ENCODE results near the gene AUP1.

AUP1 gene

GRCh38 chr2:74551530-74551929, 22.0 kb upstream of the AUP1 start:
- no peaks in the 10 kb centered on the region for H3K9me3 Mint-ChIP-seq
- H3K27me3 Mint-ChIP-seq = peaks cover 13% of the 10 kb centered on the region
- no peak for ATAC-seq
- peaks cover 57% of the 10 kb centered on the region for H3K4me1 Mint-ChIP-seq
- peak overlapping the region; percentile 80 for H3K27ac Mint-ChIP-seq
- peak overlapping the region; percentile 64 for H3K4me3 Mint-ChIP-seq
- no peaks in the 10 kb centered on the region for H3K36me3 Mint-ChIP-seq

DNA sequence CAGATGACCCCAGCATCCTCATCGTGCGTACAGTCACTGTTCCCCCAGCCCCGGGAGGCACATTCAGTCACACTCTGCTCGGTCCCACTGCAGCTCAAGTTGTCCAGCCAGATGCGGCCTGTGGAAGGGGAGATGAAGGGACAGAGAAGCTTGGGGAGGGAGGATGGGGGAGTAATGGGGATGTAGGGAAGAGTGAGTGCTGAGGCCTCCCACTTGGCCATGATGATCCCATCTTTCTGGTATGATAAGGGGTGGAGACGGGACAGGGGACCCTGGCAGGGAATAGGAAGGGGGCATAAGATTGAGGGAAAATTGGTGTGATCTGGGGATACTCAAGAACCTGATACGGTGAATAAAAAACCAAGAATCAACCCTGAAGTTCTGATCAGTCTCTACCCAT, 20.7 kb upstream of the AUP1 start:
- no peak for ATAC-seq
- peak overlapping the region; percentile 39 for H3K4me3 Mint-ChIP-seq
- peaks cover 44% of the 10 kb centered on the region for H3K4me1 Mint-ChIP-seq
- no peaks in the 10 kb centered on the region for H3K9me3 Mint-ChIP-seq
- no peaks in the 10 kb centered on the region for H3K36me3 Mint-ChIP-seq
- no peak overlapping the region for H3K27ac Mint-ChIP-seq
- H3K27me3 Mint-ChIP-seq = peaks cover 13% of the 10 kb centered on the region

GRCh38 chr2:74548900-74549826, 19.7 kb upstream of the AUP1 start:
- ATAC-seq = peak; percentile 50
- Mint-ChIP-seq H3K4me1 (peaks cover 43% of the 10 kb centered on the region), H3K36me3 (no peaks in the 10 kb centered on the region), H3K4me3 (peak overlapping the region; percentile 78), H3K9me3 (no peaks in the 10 kb centered on the region), H3K27ac (peak overlapping the region; percentile 71), H3K27me3 (peaks cover 13% of the 10 kb centered on the region)

DNA sequence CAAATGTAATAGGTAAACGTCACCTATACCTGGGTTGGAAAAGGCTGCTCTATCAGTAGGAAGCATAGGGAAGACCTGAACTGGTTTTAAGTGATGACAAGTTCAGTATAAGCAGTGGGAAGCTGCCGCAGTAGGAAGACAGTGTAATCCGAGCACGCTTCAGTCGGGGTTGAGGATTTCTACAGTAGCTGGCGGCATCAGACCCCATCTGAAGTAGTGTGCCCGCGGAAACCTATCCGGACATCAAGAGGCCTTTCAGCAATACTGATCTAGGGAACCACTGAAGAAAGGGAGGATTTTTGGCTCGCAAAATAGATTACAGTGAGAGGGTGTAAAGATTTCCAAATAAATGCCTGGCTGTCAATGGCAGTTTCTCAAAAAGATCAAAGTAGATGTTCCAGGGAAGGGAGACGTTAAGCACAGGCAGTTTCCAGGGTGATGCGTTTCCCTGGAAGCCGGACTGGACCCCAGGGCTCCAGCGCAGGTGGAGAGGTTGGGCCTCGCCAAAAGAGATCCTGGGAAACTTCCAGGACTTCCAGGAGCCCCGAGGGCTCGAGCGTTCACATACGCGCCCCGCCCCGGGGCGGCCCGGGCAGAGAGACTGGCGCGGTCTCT, 18.9 kb upstream of the AUP1 start:
- Mint-ChIP-seq H3K27me3 (peaks cover 13% of the 10 kb centered on the region), H3K4me1 (peaks cover 38% of the 10 kb centered on the region), H3K4me3 (peak overlapping the region; percentile 75), H3K27ac (peak overlapping the region; percentile 35), H3K9me3 (no peaks in the 10 kb centered on the region), H3K36me3 (no peaks in the 10 kb centered on the region)
- ATAC-seq = no peak

GRCh38 chr2:74546004-74546403, 16.5 kb upstream of the AUP1 start:
- H3K4me1 Mint-ChIP-seq = peaks cover 16% of the 10 kb centered on the region
- peaks cover 13% of the 10 kb centered on the region for H3K27me3 Mint-ChIP-seq
- no peaks in the 10 kb centered on the region for H3K9me3 Mint-ChIP-seq
- no peak for ATAC-seq
- H3K36me3 Mint-ChIP-seq = peaks cover 12% of the 10 kb centered on the region
- H3K27ac Mint-ChIP-seq = no peak overlapping the region
- no peak overlapping the region for H3K4me3 Mint-ChIP-seq

DNA sequence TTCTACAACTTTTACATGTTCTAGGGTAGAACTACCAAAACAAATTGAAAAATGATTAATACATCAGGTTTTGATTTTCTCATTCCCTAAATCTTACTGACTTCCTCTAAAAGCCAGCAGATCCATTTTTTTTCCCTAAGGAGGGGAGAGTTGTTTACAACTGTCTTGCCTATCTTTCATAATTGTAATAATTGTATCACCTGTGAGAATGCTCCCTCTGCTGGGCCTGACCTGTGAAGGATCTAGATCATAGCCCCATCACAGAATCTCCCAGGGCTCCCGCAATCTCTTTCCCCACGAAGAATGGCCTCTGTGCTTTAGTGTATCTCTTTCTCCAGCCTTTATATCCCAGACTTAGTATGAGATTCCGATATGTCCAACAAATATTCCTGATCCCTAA, 15.1 kb upstream of the AUP1 start:
- ATAC-seq = no peak
- Mint-ChIP-seq H3K4me3 (no peak overlapping the region), H3K36me3 (peaks cover 12% of the 10 kb centered on the region), H3K27ac (no peak overlapping the region), H3K27me3 (peaks cover 5% of the 10 kb centered on the region), H3K9me3 (no peaks in the 10 kb centered on the region), H3K4me1 (peaks cover 14% of the 10 kb centered on the region)

- peaks cover 16% of the 10 kb centered on the region for H3K36me3 Mint-ChIP-seq
- no peak for ATAC-seq
- no peak overlapping the region for H3K27ac Mint-ChIP-seq
- no peaks in the 10 kb centered on the region for H3K9me3 Mint-ChIP-seq
- H3K27me3 Mint-ChIP-seq = no peaks in the 10 kb centered on the region
- peaks cover 21% of the 10 kb centered on the region for H3K4me1 Mint-ChIP-seq
- H3K4me3 Mint-ChIP-seq = no peak overlapping the region
These were observed 13.5 kb upstream of the AUP1 start for GRCh38 chr2:74542978-74543377.

- peak overlapping the region; percentile 89 for H3K27ac Mint-ChIP-seq
- H3K36me3 Mint-ChIP-seq = peaks cover 16% of the 10 kb centered on the region
- peaks cover 37% of the 10 kb centered on the region for H3K4me1 Mint-ChIP-seq
- no peaks in the 10 kb centered on the region for H3K27me3 Mint-ChIP-seq
- no peak for ATAC-seq
- no peak overlapping the region for H3K4me3 Mint-ChIP-seq
- H3K9me3 Mint-ChIP-seq = no peaks in the 10 kb centered on the region
These were observed 10.8 kb upstream of the AUP1 start for GRCh38 chr2:74540291-74540690.

- ATAC-seq = peak; percentile 73
- Mint-ChIP-seq H3K4me1 (peaks cover 37% of the 10 kb centered on the region), H3K4me3 (peak overlapping the region; percentile 61), H3K27ac (peak overlapping the region; percentile 89), H3K36me3 (peaks cover 16% of the 10 kb centered on the region), H3K9me3 (no peaks in the 10 kb centered on the region), H3K27me3 (no peaks in the 10 kb centered on the region)
These were observed 9.4 kb upstream of the AUP1 start for GRCh38 chr2:74538881-74539339.

- Mint-ChIP-seq H3K4me3 (no peak overlapping the region), H3K9me3 (no peaks in the 10 kb centered on the region), H3K4me1 (peaks cover 41% of the 10 kb centered on the region), H3K27ac (no peak overlapping the region), H3K27me3 (no peaks in the 10 kb centered on the region), H3K36me3 (peaks cover 13% of the 10 kb centered on the region)
- ATAC-seq = no peak
These were observed 7.6 kb upstream of the AUP1 start for GRCh38 chr2:74537140-74537539.

GRCh38 chr2:74536166-74536950, 6.9 kb upstream of the AUP1 start:
- Mint-ChIP-seq H3K4me3 (no peak overlapping the region), H3K36me3 (peaks cover 13% of the 10 kb centered on the region), H3K27ac (no peak overlapping the region), H3K27me3 (no peaks in the 10 kb centered on the region), H3K9me3 (no peaks in the 10 kb centered on the region), H3K4me1 (peaks cover 49% of the 10 kb centered on the region)
- peak; percentile 65 for ATAC-seq

- Mint-ChIP-seq H3K27ac (no peak overlapping the region), H3K36me3 (peaks cover 21% of the 10 kb centered on the region), H3K4me3 (no peak overlapping the region), H3K4me1 (peaks cover 57% of the 10 kb centered on the region), H3K27me3 (no peaks in the 10 kb centered on the region), H3K9me3 (no peaks in the 10 kb centered on the region)
- no peak for ATAC-seq
These were observed 6.0 kb upstream of the AUP1 start for GRCh38 chr2:74535440-74535965.

- peaks cover 51% of the 10 kb centered on the region for H3K4me1 Mint-ChIP-seq
- H3K27me3 Mint-ChIP-seq = no peaks in the 10 kb centered on the region
- H3K36me3 Mint-ChIP-seq = peaks cover 21% of the 10 kb centered on the region
- H3K27ac Mint-ChIP-seq = no peak overlapping the region
- ATAC-seq = no peak
- H3K4me3 Mint-ChIP-seq = no peak overlapping the region
- no peaks in the 10 kb centered on the region for H3K9me3 Mint-ChIP-seq
These were observed 4.9 kb upstream of the AUP1 start for GRCh38 chr2:74534411-74534810.

GRCh38 chr2:74533464-74533863, 4.0 kb upstream of the AUP1 start:
- Mint-ChIP-seq H3K27ac (no peak overlapping the region), H3K4me3 (no peak overlapping the region), H3K36me3 (peaks cover 24% of the 10 kb centered on the region), H3K27me3 (no peaks in the 10 kb centered on the region), H3K9me3 (no peaks in the 10 kb centered on the region), H3K4me1 (peaks cover 48% of the 10 kb centered on the region)
- ATAC-seq = no peak

DNA sequence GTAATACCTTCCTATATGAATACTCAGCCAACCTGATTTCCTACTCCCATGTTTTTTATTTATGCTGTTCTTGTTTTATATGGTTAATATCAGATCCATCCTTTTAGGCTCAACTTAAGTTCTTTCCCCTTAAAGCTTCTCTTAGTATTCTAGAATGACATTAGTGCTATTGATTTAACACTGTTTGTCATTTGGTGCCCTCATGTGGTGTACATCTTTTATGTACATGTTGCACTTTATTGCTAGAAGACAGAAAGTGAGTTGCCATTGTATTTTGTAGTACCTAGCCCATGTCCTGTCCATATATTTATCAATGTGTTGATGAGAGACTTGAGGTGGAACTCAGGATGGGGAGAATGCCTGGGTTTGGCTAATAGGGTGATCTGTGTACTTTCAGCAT, 2.7 kb upstream of the AUP1 start:
- H3K4me3 Mint-ChIP-seq = peak overlapping the region; percentile 27
- no peaks in the 10 kb centered on the region for H3K27me3 Mint-ChIP-seq
- H3K36me3 Mint-ChIP-seq = peaks cover 37% of the 10 kb centered on the region
- H3K9me3 Mint-ChIP-seq = no peaks in the 10 kb centered on the region
- H3K4me1 Mint-ChIP-seq = peaks cover 48% of the 10 kb centered on the region
- ATAC-seq = no peak
- no peak overlapping the region for H3K27ac Mint-ChIP-seq

Data from stimulated activated memory B cell treated with anti-CD40 and anti-IgM and Interleukin-4, amounts not matched to agents 10 μg/mL and 1 μg/mL and 100 μg/mL, for 72 hours (primary cell).